ENCODE measurements around the gene GCAT. TPM values are rescaled to one million over a fixed set of nuclear protein-coding genes. Genes with fewer than 3 reads are reported as not detected.

GCAT gene
- total RNA-seq, 3 donors from 2014 or later: 17.3 to 23.7 (median 21.6) TPM

DNA sequence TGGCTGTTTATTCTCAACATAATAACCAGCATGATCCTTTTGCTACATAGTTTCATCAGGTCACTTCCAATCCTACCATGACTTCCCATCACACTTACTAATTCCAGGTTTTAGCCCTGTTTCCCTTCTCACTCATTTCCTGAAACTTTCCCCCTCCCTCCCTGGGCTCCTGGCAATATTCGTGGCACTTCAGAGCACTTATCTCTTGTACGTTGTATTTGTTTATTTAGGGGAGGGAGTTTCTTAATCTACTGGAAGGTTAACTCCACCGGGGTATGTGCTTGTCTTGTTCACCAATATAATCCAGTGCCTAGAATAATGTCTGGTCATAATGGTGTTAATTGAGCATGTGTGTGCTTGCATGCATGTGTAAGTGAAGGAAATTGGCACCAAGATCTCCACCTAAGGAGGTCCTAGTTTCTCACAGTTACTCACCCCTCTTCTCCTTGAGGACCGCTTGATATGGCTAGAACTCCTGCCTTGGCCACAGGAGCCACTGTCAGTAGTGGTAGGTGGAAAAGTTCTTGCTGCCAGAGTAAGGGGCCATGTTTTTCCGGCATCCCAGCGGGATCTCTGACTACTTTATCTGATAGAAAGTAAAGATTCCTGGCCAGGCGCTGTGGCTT lies 53.2 kb downstream of the GCAT start:
- no peak overlapping the region for H3K27ac ChIP-seq
- H3K4me3 ChIP-seq: no peak overlapping the region
- TF ChIP-seq, protein P1, sequence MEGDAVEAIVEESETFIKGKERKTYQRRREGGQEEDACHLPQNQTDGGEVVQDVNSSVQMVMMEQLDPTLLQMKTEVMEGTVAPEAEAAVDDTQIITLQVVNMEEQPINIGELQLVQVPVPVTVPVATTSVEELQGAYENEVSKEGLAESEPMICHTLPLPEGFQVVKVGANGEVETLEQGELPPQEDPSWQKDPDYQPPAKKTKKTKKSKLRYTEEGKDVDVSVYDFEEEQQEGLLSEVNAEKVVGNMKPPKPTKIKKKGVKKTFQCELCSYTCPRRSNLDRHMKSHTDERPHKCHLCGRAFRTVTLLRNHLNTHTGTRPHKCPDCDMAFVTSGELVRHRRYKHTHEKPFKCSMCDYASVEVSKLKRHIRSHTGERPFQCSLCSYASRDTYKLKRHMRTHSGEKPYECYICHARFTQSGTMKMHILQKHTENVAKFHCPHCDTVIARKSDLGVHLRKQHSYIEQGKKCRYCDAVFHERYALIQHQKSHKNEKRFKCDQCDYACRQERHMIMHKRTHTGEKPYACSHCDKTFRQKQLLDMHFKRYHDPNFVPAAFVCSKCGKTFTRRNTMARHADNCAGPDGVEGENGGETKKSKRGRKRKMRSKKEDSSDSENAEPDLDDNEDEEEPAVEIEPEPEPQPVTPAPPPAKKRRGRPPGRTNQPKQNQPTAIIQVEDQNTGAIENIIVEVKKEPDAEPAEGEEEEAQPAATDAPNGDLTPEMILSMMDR (IDR thresholded peaks at IDR 0.05): no peak
- TF ChIP-seq POLR2AphosphoS5 (IDR thresholded peaks at IDR 0.05) (no peak), POLR2A (IDR thresholded peaks at IDR 0.05) (no peak)
- no peaks in the 10 kb centered on the region for H3K27me3 ChIP-seq
- no peaks in the 10 kb centered on the region for H3K4me1 ChIP-seq
- intact Hi-C loops (cut with DNase I; ENCODE audit: low total_unique reads): no loop called here
- no peaks in the 10 kb centered on the region for H3K36me3 ChIP-seq
- DNase-seq (ENCODE audit: low spot score in 2 of 2): no peak
- H3K9me3 ChIP-seq: no peaks in the 10 kb centered on the region

GRCh38 chr22:37862570-37863325 lies 55.0 kb downstream of the GCAT start:
- DNase-seq (ENCODE audit: low spot score in 2 of 2): no peak
- TF ChIP-seq, protein P1 (IDR thresholded peaks at IDR 0.05): no peak
- no peak for TF ChIP-seq POLR2AphosphoS5 (IDR thresholded peaks at IDR 0.05)
- TF ChIP-seq POLR2A (IDR thresholded peaks at IDR 0.05): no peak
- no peaks in the 10 kb centered on the region for H3K9me3 ChIP-seq
- H3K4me1 ChIP-seq: no peaks in the 10 kb centered on the region
- no peaks in the 10 kb centered on the region for H3K36me3 ChIP-seq
- no peak overlapping the region for H3K4me3 ChIP-seq
- intact Hi-C loops (cut with DNase I; ENCODE audit: low total_unique reads): no loop called here
- no peaks in the 10 kb centered on the region for H3K27me3 ChIP-seq
- no peak overlapping the region for H3K27ac ChIP-seq

DNA sequence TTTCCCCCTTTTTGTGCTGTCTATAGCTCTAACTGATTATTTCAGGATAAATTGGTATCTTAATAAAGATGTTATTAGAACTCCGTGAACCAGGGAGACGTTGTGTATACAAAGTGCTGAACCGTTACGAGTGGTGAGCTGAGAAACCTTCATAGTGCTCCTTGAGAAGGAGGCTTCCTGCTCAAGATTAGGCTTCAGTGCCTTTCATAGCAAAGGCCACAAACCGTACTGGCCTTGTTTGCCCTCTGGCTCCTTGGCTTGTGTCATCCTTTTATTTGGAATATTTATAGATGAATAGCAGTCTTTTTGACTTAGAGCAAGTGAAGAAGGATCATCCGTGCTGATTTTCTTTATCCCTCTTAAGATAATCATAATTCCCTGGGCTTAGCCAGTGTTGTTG lies 57.8 kb downstream of the GCAT start:
- H3K27ac ChIP-seq: no peak overlapping the region
- no peaks in the 10 kb centered on the region for H3K27me3 ChIP-seq
- no peak for DNase-seq (ENCODE audit: low spot score in 2 of 2)
- intact Hi-C loops (cut with DNase I; ENCODE audit: low total_unique reads): no loop called here
- no peaks in the 10 kb centered on the region for H3K36me3 ChIP-seq
- H3K9me3 ChIP-seq: no peaks in the 10 kb centered on the region
- no peaks in the 10 kb centered on the region for H3K4me1 ChIP-seq
- TF ChIP-seq, protein P1 (IDR thresholded peaks at IDR 0.05): no peak
- TF ChIP-seq POLR2A (IDR thresholded peaks at IDR 0.05) (no peak), POLR2AphosphoS5 (IDR thresholded peaks at IDR 0.05) (no peak)
- no peak overlapping the region for H3K4me3 ChIP-seq

Other genes with a start within 250 kb of the GCAT start
- 10 to 100 TPM; 13.8 to 43.0 (median 29.8) TPM for gene CDC42EP1, start 247.5 kb upstream of the GCAT start, total RNA-seq
- under 1 TPM in 2 of 3 donors, not detected in 1; 0.80 to 0.88 TPM for gene LGALS2, start 227.8 kb upstream of the GCAT start, total RNA-seq
- gene GGA1, start 199.1 kb upstream of the GCAT start, total RNA-seq: 10 to 100 TPM; 36.6 to 63.9 (median 54.7) TPM
- gene SH3BP1, start 168.3 kb upstream of the GCAT start, total RNA-seq: 1 to 10 TPM; 3.8 to 8.8 (median 7.3) TPM
- gene PDXP, start 149.2 kb upstream of the GCAT start, total RNA-seq: 1 to 10 TPM; 4.2 to 6.9 (median 4.2) TPM
- 1,000 to 10,000 TPM in 1 of 3 donors, 100 to 1,000 TPM in 2; 621 to 2,412 (median 641) TPM for gene LGALS1, start 132.3 kb upstream of the GCAT start, total RNA-seq
- 10 to 100 TPM; 24.5 to 29.4 (median 24.6) TPM for gene NOL12, start 121.6 kb upstream of the GCAT start, total RNA-seq
- gene TRIOBP, start 110.9 kb upstream of the GCAT start, total RNA-seq: 10 to 100 TPM; 78.3 to 95.0 (median 88.3) TPM
- gene GALR3, start 15.4 kb downstream of the GCAT start, total RNA-seq: under 1 TPM in 1 of 3 donors, not detected in 2; 0.44 TPM
- 10 to 100 TPM; 27.5 to 41.3 (median 34.9) TPM for gene ANKRD54, start 36.4 kb downstream of the GCAT start, total RNA-seq
- gene EIF3L, start 41.5 kb downstream of the GCAT start, total RNA-seq: 100 to 1,000 TPM; 471 to 569 (median 490) TPM
- gene MICALL1, start 98.4 kb downstream of the GCAT start, total RNA-seq: 10 to 100 TPM in 2 of 3 donors, 1 to 10 TPM in 1; 8.6 to 25.6 (median 22.0) TPM
- under 1 TPM in 1 of 3 donors, not detected in 2; 0.64 TPM for gene C22orf23, start 145.7 kb downstream of the GCAT start, total RNA-seq
- gene POLR2F, start 145.8 kb downstream of the GCAT start, total RNA-seq: 10 to 100 TPM; 66.7 to 93.7 (median 82.4) TPM
- gene SOX10, start 176.6 kb downstream of the GCAT start, total RNA-seq: 100 to 1,000 TPM in 1 of 3 donors, 10 to 100 TPM in 1, under 1 TPM in 1; 0.16 to 101 (median 24.9) TPM
- 10 to 100 TPM; 42.0 to 61.3 (median 49.9) TPM for gene PICK1, start 249.5 kb downstream of the GCAT start, total RNA-seq